ENCODE data around the gene AJUBA. TPM values are rescaled to one million over a fixed set of nuclear protein-coding genes. Genes with fewer than 3 reads are reported as not detected.

The AJUBA gene
- total RNA-seq, 1 experiment from 2014 or later, result 32.7 TPM

GRCh38 chr14:22978487-22978837, 3.9 kb downstream of the AJUBA start:
- CTCF ChIA-PET, result interaction anchor here (1.1 to 2.3 kb wide), 3 partner anchors 8 to 90 kb away, joined by 5 to 10 read pairs (median 8); no protein-coding TSS in a partner anchor

GRCh38 chr14:22977684-22978486, 4.5 kb downstream of the AJUBA start:
- H3K4me3 Mint-ChIP-seq (ENCODE audit: low read depth, unreplicated experiment), result peak overlapping the region; percentile 63
- peaks cover 62% of the 10 kb centered on the region for H3K4me1 Mint-ChIP-seq (ENCODE audit: low read depth, unreplicated experiment)
- no peaks in the 10 kb centered on the region for H3K27me3 Mint-ChIP-seq (ENCODE audit: unreplicated experiment)
- H3K36me3 Mint-ChIP-seq (ENCODE audit: insufficient read depth, unreplicated experiment), result peaks cover 43% of the 10 kb centered on the region
- peak; percentile 61 for DNase-seq
- BruUV-seq (replicated peaks), result no TSS peak
- intact Hi-C loops (cut with micrococcal nuclease; ENCODE audit: unreplicated experiment), result no loop called here
- CTCF ChIA-PET, result interaction anchor here (0.5 to 2.3 kb wide), 7 partner anchors 8 to 91 kb away, joined by 3 to 10 read pairs (median 5); partner anchors contain the start of gene PRMT5
- H3K27ac Mint-ChIP-seq (ENCODE audit: unreplicated experiment), result peak overlapping the region; percentile 89
- no peak for TF ChIP-seq CTCF (IDR thresholded peaks at IDR 0.05; ENCODE audit: unreplicated experiment)
- no peaks in the 10 kb centered on the region for H3K9me3 Mint-ChIP-seq (ENCODE audit: low read depth, unreplicated experiment)

More at GRCh38 chr14:22978487-22978837, 3.9 kb downstream of the AJUBA start:
- Mint-ChIP-seq H3K27me3 (ENCODE audit: unreplicated experiment) (no peaks in the 10 kb centered on the region), H3K4me1 (ENCODE audit: low read depth, unreplicated experiment) (peaks cover 62% of the 10 kb centered on the region), H3K27ac (ENCODE audit: unreplicated experiment) (peak overlapping the region; percentile 37), H3K9me3 (ENCODE audit: low read depth, unreplicated experiment) (no peaks in the 10 kb centered on the region), H3K36me3 (ENCODE audit: insufficient read depth, unreplicated experiment) (peaks cover 38% of the 10 kb centered on the region), H3K4me3 (ENCODE audit: low read depth, unreplicated experiment) (peak overlapping the region; percentile 63)
- BruUV-seq (replicated peaks), result no TSS peak
- intact Hi-C loops (cut with micrococcal nuclease; ENCODE audit: unreplicated experiment), result no loop called here
- no peak for DNase-seq
- TF ChIP-seq CTCF (IDR thresholded peaks at IDR 0.05; ENCODE audit: unreplicated experiment), result no peak

- Mint-ChIP-seq H3K9me3 (ENCODE audit: low read depth, unreplicated experiment) (no peaks in the 10 kb centered on the region), H3K27me3 (ENCODE audit: unreplicated experiment) (no peaks in the 10 kb centered on the region), H3K36me3 (ENCODE audit: insufficient read depth, unreplicated experiment) (peaks cover 43% of the 10 kb centered on the region), H3K4me3 (ENCODE audit: low read depth, unreplicated experiment) (peak overlapping the region; percentile 63), H3K27ac (ENCODE audit: unreplicated experiment) (peak overlapping the region; percentile 89), H3K4me1 (ENCODE audit: low read depth, unreplicated experiment) (peaks cover 62% of the 10 kb centered on the region)
- no peak for DNase-seq
- BruUV-seq (replicated peaks), result no TSS peak
- intact Hi-C loops (cut with micrococcal nuclease; ENCODE audit: unreplicated experiment), result no loop called here
- no peak for TF ChIP-seq CTCF (IDR thresholded peaks at IDR 0.05; ENCODE audit: unreplicated experiment)
- CTCF ChIA-PET, result interaction anchor here (1.0 to 2.3 kb wide), 7 partner anchors 9 to 91 kb away, joined by 5 to 10 read pairs (median 7); partner anchors contain the start of gene PRMT5
Observed at GRCh38 chr14:22977434-22977683, 5.0 kb downstream of the AJUBA start.

- H3K9me3 Mint-ChIP-seq (ENCODE audit: low read depth, unreplicated experiment), result no peaks in the 10 kb centered on the region
- H3K4me3 Mint-ChIP-seq (ENCODE audit: low read depth, unreplicated experiment), result peak overlapping the region; percentile 63
- DNase-seq, result peak; percentile 54
- peaks cover 62% of the 10 kb centered on the region for H3K4me1 Mint-ChIP-seq (ENCODE audit: low read depth, unreplicated experiment)
- CTCF ChIA-PET, result interaction anchor here (0.6 to 2.3 kb wide), 7 partner anchors 10 to 92 kb away, joined by 3 to 8 read pairs (median 5); partner anchors contain the start of gene PRMT5
- TF ChIP-seq CTCF (IDR thresholded peaks at IDR 0.05; ENCODE audit: unreplicated experiment), result no peak
- intact Hi-C loops (cut with micrococcal nuclease; ENCODE audit: unreplicated experiment), result no loop called here
- H3K27me3 Mint-ChIP-seq (ENCODE audit: unreplicated experiment), result no peaks in the 10 kb centered on the region
- peaks cover 43% of the 10 kb centered on the region for H3K36me3 Mint-ChIP-seq (ENCODE audit: insufficient read depth, unreplicated experiment)
- peak overlapping the region; percentile 89 for H3K27ac Mint-ChIP-seq (ENCODE audit: unreplicated experiment)
- no TSS peak for BruUV-seq (replicated peaks)
Observed at GRCh38 chr14:22976620-22977433, 5.5 kb downstream of the AJUBA start.

All from Calu3 (cell line).